Measurements from ENCODE around the gene SCIN.

The SCIN gene

GRCh38 chr7:12692479-12693259 lies 122.1 kb downstream of the SCIN start:
- no peaks in the 10 kb centered on the region for H3K9me3 ChIP-seq
- peaks cover 2 to 5% of the 10 kb centered on the region in 2 experiments for H3K4me1 ChIP-seq (ENCODE audit: control insufficient read depth in 1 of 2, insufficient read depth in 1 of 2, low read depth in 1 of 2, low read length in 1 of 2)
- H3K4me3 ChIP-seq (ENCODE audit: low read depth in 1 of 2, low read length in 1 of 2) = no peak overlapping the region
- no peaks in the 10 kb centered on the region for H3K36me3 ChIP-seq
- no peaks in the 10 kb centered on the region for H3K27me3 ChIP-seq
- TF ChIP-seq CTCF (IDR thresholded peaks at IDR 0.05) = no peak
- H3K27ac ChIP-seq = no peak overlapping the region

- Histone ChIP-seq H3K9me3 (no peaks in the 10 kb centered on the region), H3K27me3 (no peaks in the 10 kb centered on the region), H3K4me3 (ENCODE audit: low read depth in 1 of 2, low read length in 1 of 2) (no peak overlapping the region), H3K4me1 (ENCODE audit: control insufficient read depth in 1 of 2, insufficient read depth in 1 of 2, low read depth in 1 of 2, low read length in 1 of 2) (no peaks in the 10 kb centered on the region), H3K36me3 (no peaks in the 10 kb centered on the region), H3K27ac (no peak overlapping the region)
- no peak for TF ChIP-seq CTCF (IDR thresholded peaks at IDR 0.05)
These were observed 124.3 kb downstream of the SCIN start for GRCh38 chr7:12694817-12695216.

GRCh38 chr7:12695965-12696364 lies 125.4 kb downstream of the SCIN start:
- H3K4me1 ChIP-seq (ENCODE audit: control insufficient read depth in 1 of 2, insufficient read depth in 1 of 2, low read depth in 1 of 2, low read length in 1 of 2) = no peaks in the 10 kb centered on the region
- no peaks in the 10 kb centered on the region for H3K27me3 ChIP-seq
- no peaks in the 10 kb centered on the region for H3K9me3 ChIP-seq
- TF ChIP-seq CTCF (IDR thresholded peaks at IDR 0.05) = no peak
- no peaks in the 10 kb centered on the region for H3K36me3 ChIP-seq
- H3K4me3 ChIP-seq (ENCODE audit: low read depth in 1 of 2, low read length in 1 of 2) = no peak overlapping the region
- H3K27ac ChIP-seq = no peak overlapping the region

GRCh38 chr7:12699299-12699698 lies 128.8 kb downstream of the SCIN start:
- no peaks in the 10 kb centered on the region for H3K9me3 ChIP-seq
- no peaks in the 10 kb centered on the region for H3K4me1 ChIP-seq (ENCODE audit: control insufficient read depth in 1 of 2, insufficient read depth in 1 of 2, low read depth in 1 of 2, low read length in 1 of 2)
- TF ChIP-seq CTCF (IDR thresholded peaks at IDR 0.05) = no peak
- no peaks in the 10 kb centered on the region for H3K36me3 ChIP-seq
- no peaks in the 10 kb centered on the region for H3K27me3 ChIP-seq
- H3K27ac ChIP-seq = no peak overlapping the region
- H3K4me3 ChIP-seq (ENCODE audit: low read depth in 1 of 2, low read length in 1 of 2) = no peak overlapping the region

GRCh38 chr7:12701433-12701832 lies 130.9 kb downstream of the SCIN start:
- no peaks in the 10 kb centered on the region for H3K36me3 ChIP-seq
- no peaks in the 10 kb centered on the region for H3K27me3 ChIP-seq
- H3K4me1 ChIP-seq (ENCODE audit: control insufficient read depth in 1 of 2, insufficient read depth in 1 of 2, low read depth in 1 of 2, low read length in 1 of 2) = no peaks in the 10 kb centered on the region
- no peak for TF ChIP-seq CTCF (IDR thresholded peaks at IDR 0.05)
- no peak overlapping the region for H3K27ac ChIP-seq
- H3K9me3 ChIP-seq = no peaks in the 10 kb centered on the region
- H3K4me3 ChIP-seq (ENCODE audit: low read depth in 1 of 2, low read length in 1 of 2) = no peak overlapping the region

All from neutrophil (primary cell).